COLO829 (cell line): Measurements from ENCODE around the gene LY6G6D.

Source experiments
- DNase-seq: peaks from one replicate; pipeline ENCODE4 v3.0.0; 2012; ENCODE audit warnings: low spot score

LY6G6D gene

GRCh38 chr6:31715022-31715958 is at the start of gene LY6G6D:
TSS of gene LY6G6D (plus strand) at chr6:31715348. CDS start at chr6:31715356, 8 bp downstream.
- DNase-seq: no peak

GRCh38 chr6:31665501-31666336 is 49.4 kb upstream of the LY6G6D start, which contains the start of gene CSNK2B:
TSS of gene CSNK2B (plus strand) at chr6:31666080. CDS start at chr6:31666832, 752 bp downstream.
- peak; percentile 99 for DNase-seq

- DNase-seq: no peak
Observed at GRCh38 chr6:31666337-31666965, 48.7 kb upstream of the LY6G6D start.

- DNase-seq: no peak
Observed at GRCh38 chr6:31669676-31670075, 45.5 kb upstream of the LY6G6D start, which contains the start of gene LY6G5B. TSS of gene LY6G5B (plus strand) at chr6:31669976. CDS start at chr6:31670951, 975 bp downstream.

GRCh38 chr6:31676322-31676903 is 38.7 kb upstream of the LY6G6D start:
- no peak for DNase-seq

- DNase-seq: no peak
Observed at GRCh38 chr6:31676904-31677303, 38.2 kb upstream of the LY6G6D start.

- DNase-seq: no peak
Observed at GRCh38 chr6:31677955-31678354, 37.2 kb upstream of the LY6G6D start.

GRCh38 chr6:31680226-31681134 is 34.7 kb upstream of the LY6G6D start, which contains the start of gene LY6G5C:
TSS of gene LY6G5C (minus strand) at chr6:31681067. CDS start at chr6:31680373, 694 bp downstream.
- DNase-seq: peak; percentile 85

GRCh38 chr6:31681135-31681671 is 33.9 kb upstream of the LY6G6D start:
- no peak for DNase-seq

GRCh38 chr6:31683591-31683990 is 31.6 kb upstream of the LY6G6D start:
- DNase-seq: no peak

- DNase-seq: no peak
Observed at GRCh38 chr6:31686483-31686882, 28.7 kb upstream of the LY6G6D start.

GRCh38 chr6:31687321-31687720 is 27.8 kb upstream of the LY6G6D start:
- DNase-seq: no peak

GRCh38 chr6:31687860-31688693 is 27.1 kb upstream of the LY6G6D start:
- no peak for DNase-seq

GRCh38 chr6:31689249-31690110 is 25.7 kb upstream of the LY6G6D start:
- no peak for DNase-seq

GRCh38 chr6:31690231-31691077 is 24.7 kb upstream of the LY6G6D start:
- DNase-seq: no peak

GRCh38 chr6:31691078-31691463 is 24.1 kb upstream of the LY6G6D start:
- DNase-seq: no peak

GRCh38 chr6:31691564-31692108 is 23.5 kb upstream of the LY6G6D start:
- no peak for DNase-seq
